ENCODE data around the gene NCS1.

Gene NCS1

DNA sequence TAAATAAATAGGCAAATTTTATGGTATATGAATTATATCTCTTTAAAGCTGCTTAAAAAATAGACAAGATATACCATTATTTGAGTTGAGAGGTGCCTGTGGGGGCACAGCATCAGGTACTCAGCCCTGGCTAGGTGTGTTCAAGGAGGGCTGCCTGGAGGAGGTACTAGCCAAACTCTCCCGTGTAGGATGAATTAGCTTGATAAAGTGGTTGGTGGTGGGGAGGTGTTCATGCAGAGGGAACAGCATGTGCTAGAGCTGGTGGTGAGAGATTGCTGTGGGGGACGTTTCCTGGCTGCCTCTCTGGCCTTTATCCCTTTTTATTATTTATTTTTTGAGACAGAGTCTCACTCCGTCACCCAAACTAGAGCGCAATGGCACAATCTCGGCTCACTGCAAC, 23.2 kb upstream of the NCS1 start:
- DNase-seq, result no peak

DNA sequence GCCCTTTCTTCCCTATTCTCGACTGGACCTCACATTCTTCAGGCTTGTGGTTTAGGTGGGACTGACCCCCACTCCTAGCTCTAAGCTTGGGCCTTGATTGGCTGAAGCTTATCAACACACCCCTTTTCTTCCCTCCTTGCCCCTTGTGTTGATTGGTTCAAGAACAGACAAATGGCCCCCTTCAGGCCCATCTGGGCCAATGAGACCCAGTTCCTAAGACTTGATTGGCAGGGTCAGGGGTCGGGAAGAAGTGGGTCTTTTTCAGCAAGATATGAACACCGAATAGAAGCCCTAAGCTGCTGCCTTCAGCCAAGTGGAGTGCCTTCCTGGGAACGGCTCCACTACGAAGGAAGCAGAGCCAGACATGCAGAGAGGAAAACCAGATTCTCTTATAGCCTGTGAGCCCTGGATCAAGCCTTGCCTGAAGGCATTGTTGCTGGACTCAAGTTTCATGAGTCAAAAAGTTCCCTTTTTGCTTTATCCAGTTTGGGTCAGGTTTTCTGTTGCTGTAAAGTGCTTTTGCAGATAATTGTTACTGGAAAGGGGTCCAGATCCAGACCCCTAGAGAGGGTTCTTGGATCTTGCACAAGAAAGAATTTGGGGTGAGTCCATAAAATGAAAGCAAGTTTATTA, 22.4 kb upstream of the NCS1 start:
- no peak for DNase-seq

DNA sequence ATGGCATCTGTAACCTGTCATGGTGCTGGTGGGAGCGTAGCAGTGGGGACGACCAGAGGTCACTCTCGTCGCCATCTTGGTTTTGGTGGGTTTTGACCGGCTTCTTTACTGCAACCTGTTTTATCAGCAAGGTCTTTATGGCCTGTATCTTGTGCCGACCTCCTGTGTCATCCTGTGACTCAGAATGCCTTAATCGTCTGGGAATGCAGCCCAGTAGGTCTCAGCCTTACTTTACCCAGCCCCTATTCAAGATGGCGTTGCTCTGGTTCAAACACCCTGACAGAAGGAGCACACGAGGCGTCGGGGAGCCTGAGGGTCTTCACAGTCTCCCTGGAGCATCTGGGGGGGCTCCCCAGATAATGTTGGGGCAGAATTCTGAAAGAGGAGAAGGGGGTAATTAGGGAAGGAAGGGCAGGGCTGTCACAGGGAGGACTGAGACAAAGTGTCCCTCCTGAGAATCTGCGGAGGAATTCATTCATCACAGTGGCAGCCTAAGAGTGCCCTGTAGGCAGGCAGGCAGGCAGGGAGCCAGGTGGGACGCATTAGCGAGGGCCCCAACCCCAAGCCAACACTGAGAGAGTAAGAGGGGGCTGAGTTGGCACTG, 21.3 kb upstream of the NCS1 start:
- no peak for DNase-seq

GRCh38 chr9:130154816-130155215, 17.4 kb upstream of the NCS1 start:
- no peak for DNase-seq

DNA sequence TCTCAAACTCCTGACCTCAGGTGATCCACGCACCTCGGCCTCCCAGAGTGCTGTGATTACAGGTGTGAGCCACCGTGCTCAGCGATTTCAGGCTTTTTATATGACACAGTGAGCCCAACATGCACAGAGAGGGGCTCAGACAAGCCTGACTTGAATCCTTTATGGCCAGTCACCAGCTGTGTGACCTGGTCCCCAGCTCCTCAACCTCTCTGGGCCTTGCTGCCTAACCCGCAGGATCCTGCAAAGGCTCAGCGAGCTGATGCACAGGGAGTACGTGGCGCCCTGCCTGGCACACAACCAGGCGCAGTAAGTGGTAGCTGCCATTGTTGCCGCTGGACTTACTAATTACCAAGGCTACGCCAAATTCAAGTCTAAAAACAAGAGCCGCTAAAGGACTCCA, 16.6 kb upstream of the NCS1 start:
- no peak for DNase-seq

DNA sequence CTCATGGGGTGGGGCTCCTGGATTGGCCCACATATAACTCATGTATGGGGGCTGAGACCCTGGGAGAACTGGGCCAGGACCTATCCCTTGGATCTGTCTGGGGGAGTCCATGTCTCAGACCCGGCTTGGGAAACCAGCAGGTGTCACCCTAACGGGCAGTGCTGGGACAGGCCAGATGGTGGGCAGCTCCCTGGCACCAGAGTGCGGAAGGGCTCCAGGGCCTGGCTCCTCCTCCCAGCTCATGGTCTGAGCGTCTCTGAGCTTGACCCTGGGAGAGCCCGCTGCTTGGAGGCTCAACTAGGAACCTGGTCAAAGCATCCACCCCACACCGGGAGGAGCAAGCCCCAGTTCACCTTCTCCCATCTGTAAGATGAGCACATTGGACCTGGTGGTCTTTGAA, 15.5 kb upstream of the NCS1 start:
- peak; percentile 20 for DNase-seq

- no peak for DNase-seq
Observed at GRCh38 chr9:130157079-130157478, 15.1 kb upstream of the NCS1 start.

GRCh38 chr9:130158001-130158400, 14.2 kb upstream of the NCS1 start:
- DNase-seq, result no peak

DNA sequence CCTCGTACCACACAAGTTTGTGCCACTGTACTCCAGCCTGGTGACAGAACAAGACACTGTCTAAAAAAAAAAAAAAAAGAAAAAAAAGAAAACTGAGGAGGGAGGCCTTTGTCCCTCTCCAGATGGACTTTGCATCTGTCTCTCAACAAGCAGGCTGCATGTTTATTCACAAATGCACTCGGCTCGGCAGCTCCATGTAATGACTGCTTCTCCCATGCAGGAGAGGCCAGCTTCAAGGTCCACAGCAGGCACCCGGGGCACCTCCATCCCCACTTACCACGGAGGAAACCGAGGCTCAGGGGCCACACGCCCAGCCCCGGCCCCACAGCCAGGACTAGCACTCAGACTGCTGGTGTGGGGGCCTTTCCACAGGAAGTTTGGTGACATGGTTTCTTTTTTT, 13.1 kb upstream of the NCS1 start:
- DNase-seq, result peak; percentile 67

DNA sequence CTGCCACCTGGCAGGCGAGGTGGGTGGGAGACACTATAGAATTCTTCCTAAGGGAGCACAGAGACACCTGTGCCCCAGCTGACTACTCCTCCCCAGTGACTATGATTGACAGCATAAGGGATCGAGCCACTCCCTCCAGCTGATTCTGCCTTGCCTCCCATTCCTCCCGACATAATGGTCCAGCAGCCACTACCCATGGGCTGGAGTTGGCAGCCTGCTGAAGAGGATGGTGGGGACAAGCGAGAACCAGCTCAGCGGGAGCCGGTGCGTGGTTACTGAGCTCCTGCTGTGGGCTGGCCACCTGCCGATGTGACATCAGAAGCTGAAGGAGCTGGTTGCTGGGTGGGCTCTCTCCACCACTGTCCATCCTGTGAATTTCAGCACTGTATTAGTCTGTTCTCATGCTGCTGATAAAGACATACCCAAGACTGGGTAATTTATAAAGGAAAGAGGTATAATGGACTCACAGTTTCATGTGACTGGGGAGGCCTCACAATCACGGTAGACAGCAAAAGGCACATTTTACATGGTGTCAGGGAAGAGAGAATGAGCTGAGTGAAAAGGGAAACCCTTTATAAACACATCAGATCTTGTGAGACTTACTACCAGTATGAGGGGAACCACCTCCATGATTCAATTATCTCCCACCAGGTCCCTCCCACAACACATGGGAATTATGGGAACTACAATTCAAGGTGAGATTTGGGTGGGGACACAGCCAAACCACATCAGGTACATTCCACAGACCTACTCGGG, 12.1 kb upstream of the NCS1 start:
- no peak for DNase-seq

DNA sequence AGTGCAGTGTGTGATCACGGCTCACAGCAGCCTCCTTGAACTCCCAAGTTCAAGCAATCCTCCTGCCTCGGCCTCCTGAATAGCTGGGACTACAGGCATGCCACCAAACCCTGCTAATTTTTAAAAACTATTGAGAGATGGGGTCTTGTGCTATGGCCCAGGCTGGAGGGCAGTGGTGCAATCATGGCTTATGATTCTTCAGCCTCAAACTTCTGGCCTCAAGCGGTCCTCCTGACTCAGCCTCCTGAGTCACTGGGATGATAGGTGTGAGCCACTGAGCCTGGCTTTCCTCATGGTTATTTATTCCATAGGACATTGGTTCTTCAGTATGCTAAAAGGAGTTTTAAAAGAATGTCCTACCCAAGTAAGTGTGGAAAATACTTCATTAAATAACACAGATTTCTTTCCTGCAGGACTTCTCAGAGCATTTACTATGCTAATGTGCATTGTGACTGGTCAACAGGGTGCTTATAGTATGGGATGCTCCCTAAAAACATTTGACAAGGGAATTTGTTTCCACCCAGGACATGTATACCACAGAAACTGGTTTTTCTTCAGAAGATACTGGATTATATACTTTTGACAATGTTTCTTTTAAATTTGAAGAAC, 11.2 kb upstream of the NCS1 start:
- no peak for DNase-seq

DNA sequence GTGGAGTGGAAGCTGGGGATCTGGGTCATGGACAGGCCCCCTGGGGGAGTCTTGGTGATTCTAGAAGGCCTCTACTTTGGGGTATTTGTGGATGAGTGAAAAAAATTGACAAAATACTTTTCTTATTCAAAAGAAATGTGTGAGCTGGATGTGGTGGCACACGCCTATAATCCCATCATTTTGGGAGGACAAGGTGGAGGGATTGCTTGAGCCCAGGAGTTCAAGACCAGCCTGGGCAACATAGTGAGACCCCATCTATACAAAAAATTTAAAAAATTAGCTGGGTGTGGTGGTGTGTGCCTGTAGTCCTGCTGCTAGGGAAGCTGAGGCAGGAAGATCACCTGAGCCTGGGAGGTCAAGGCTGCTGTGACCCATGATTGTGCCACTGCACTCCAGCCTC, 6.6 kb upstream of the NCS1 start:
- no peak for DNase-seq

DNA sequence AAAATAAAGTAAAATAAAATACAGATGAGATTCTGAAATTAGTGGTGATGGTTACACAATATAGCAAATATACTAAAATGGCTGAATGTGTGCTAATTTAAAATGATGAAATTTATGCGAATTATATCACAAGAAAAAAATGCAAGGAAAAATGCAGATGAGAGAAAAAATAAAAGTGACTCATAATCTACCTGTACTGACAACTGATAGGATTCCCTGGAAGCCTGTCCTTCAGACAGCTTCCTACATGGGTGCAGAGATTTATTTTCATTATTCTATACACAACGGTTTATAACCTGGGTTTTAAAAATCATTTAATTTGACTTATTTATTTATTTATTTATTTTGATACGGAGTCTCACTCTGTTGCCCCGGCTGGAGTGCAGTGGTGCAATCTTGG, 5.8 kb upstream of the NCS1 start:
- no peak for DNase-seq

DNA sequence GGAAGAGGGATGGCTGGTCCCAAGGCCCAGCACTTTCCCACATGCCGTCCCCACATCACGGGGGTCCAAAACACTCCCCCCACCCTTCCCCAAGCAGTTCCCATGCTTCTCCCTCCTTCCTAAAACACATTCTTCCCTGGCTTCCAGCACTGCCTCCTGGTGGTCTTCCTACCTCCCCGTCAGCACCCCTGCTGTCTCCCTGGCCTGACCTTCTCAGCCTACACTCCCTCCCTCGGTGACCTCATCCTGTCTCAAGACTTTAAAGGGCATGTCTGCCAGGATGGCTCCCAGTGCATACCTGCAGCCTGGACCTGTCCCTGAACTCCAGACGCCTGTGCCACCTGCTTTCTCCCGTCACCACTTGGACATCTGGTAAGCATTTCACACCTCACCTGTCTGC, 4.3 kb upstream of the NCS1 start:
- peak; percentile 38 for DNase-seq

DNA sequence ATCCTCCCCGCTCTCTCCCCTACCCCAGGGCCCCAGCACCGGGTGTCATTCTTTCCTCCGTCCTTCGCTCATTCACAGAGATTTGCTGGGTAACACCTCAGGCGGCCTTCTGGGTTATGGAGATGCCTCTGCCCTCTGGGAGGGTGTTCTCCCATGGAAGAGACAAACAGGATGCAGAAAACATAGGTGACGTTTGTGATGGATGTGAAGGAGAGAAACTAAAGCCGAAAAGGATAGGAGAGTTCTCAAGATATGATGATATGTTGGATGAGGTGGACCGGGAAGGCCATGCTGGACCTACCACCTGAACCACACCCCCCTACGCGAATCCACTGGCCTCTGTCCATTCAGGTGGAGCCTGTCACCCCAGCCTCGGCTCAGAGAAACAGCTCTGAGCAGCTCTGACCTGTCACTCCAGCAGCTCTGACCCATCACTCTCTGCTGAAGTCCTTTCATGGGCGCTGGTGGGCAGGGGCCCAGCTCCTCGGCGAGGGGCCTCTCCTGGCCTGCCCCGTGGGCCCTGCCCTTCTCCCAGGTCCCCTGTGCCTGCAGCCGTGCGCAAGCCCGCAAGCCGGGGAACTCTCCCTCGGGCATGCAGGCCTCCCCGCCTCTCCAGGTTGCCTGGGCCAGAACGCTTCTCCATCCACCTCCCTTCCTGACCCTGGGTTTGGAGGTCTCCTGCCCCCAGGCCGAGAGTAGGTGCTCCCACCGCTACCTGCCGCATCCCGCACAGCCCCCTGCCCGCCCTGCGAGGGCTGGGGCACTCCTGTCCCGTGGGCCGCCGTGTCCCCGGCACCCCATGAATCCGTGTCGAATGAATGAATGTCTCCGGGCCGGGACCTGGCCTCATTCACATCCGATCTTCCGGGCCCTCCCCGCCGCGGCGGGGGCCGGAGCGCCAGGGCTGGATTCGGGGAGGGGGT, 717 bp upstream of the NCS1 start:
- DNase-seq, result peak; percentile 54

GRCh38 chr9:130172858-130173665, 858 bp downstream of the NCS1 start:
- peak; percentile 64 for DNase-seq

- peak; percentile 29 for DNase-seq
Observed at GRCh38 chr9:130173666-130173983, 1.4 kb downstream of the NCS1 start.

DNA sequence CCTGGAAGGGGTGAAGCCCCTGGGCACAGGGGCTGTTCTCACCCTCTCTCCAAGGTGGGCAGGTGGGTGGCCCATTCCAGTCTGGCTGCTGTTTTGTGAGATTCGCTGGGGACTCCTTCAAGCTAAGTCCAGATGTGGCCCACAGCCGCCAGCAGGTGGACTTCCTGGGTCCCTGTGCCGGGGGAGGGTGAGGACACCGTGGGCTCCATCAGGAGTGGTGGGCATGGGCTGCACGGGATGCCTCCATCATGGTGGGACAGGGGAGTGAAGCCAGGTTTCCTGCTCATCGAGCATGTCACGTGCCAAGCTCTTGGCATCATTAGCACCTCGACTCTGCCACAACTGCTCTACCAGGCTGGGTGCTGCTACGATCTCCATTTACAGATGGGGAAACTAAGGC, 1.8 kb downstream of the NCS1 start:
- no peak for DNase-seq

DNA sequence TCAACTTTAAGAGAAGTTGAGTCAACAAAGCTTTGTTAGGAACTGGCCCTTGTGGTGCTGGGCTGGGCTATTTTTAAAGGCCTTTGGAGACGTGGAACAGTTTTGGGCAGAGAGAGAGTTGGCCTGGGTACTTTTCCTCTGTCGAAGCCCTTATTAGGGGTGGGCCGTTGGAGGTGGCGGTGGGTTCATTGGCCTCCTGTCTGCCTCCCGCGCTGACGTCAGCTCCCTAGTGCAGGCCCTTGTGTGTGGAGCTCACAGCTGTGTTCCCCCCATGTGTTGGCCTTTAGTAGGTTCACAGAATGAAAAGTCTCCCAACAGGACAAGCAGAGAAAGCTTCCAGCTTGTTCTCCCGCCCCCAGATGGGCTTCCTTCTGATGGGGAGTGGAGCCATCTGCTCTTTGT, 2.7 kb downstream of the NCS1 start:
- no peak for DNase-seq

DNA sequence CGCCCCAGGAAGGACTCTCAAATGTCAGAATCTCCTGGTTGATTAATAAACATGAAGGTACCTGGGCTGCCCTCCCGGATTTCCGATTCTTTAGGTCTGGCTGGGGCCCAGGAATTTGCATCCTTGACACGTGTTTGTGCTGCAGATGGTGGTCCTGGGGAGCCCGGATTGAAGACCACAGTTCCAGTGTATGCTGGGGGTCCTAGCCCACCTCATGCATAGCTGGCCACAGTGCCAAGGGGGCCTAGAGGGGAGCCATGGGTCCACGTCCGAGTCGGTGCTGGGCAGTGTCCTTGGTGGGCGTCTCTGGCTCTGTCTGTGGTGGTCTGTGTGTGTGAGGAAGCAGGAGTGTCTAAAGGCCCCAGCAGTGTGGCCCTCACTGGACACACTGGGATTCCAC, 3.2 kb downstream of the NCS1 start:
- no peak for DNase-seq

DNA sequence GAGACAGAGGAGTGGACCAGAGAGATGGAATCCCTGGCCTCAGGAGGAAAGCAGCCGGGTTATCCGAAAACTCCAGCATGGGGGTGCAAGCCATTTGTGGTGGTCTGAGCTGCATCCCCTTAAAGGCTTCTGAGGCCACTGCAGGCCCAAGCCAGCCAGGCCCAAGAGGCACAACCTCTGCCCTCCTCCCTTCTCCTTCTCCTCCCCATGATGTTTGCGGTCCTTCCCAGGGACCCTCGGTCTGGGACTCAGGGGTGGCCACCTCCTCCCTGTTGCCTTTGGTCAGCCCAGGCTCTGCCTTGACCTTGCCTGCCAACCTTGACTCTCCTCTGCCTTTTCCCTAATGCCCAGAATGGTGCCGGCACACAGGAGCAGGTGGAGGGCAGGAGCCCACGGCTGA, 4.6 kb downstream of the NCS1 start:
- no peak for DNase-seq

Measured in DMS53 (cell line).